HCT116 (cell line): ENCODE measurements around the gene THAP11. TPM values are rescaled to one million over a fixed set of nuclear protein-coding genes. Genes with fewer than 3 reads are reported as not detected.

Experiments used
- ATAC-seq: fragments of 200-7000 bp; cut with Tn5 transposase; 2 replicates; pipeline ENCODE4 v1.9.1; 2020; ENCODE audit warnings: mild to moderate bottlenecking, moderate library complexity
- BruUV-seq: library from RNA; stranded (reverse); fragments of 400-500 nt; replicated peaks from 2 replicates; lab custom pipeline; 2021; lab: Mats Ljungman, UMichigan
- CTCF ChIA-PET: fragments of 300-600 bp; sonication (Branson Sonifier 250); formaldehyde crosslinking; loops from one replicate; lab custom pipeline; 2021; ENCODE audit warnings: antibody characterized with exemption; lab: Charles Lee
- POLR2A ChIA-PET: fragments of 300-600, 350-600 bp; sonication (Branson Sonifier 250); formaldehyde crosslinking; loops from one replicate; lab custom pipeline; 2021; ENCODE audit warnings: antibody characterized with exemption; lab: Charles Lee
- RAD21 ChIA-PET, 2 experiments: fragments of 300-600 bp; sonication (Branson Sonifier 250); formaldehyde crosslinking; loops; one replicate each; lab custom pipeline; 2023; ENCODE audit warnings: low total read pairs in 2 of 2; ENCODE audit not compliant: uncharacterized antibody in 2 of 2, unreplicated experiment in 2 of 2, low non-redundant PET in 1 of 2; lab: Charles Lee
- DNase-seq: peaks from one replicate; pipeline ENCODE4 v3.0.0-alpha.2; 2010; ENCODE audit warnings: low read depth, low spot score
- H2AFZ ChIP-seq: fragments of 200-600 bp; shearing (Covaris generic), sonication (generic); 2 replicates; pipeline ENCODE4 v1.6.1; 2017; ENCODE audit warnings: low read depth, mixed run types, mixed read lengths, antibody characterized with exemption, low read length; ENCODE audit not compliant: poor library complexity, severe bottlenecking
- H3K27ac ChIP-seq: 2 replicates; pipeline ENCODE4 v1.5.1; 2012; ENCODE audit warnings: low read depth, low read length
- H3K27me3 ChIP-seq: fragments of 200-600 bp; sonication (generic); 2 replicates; pipeline ENCODE4 v1.6.1; 2016; ENCODE audit warnings: mixed run types, low read length, mixed read lengths; ENCODE audit not compliant: insufficient read depth
- H3K36me3 ChIP-seq, 2 experiments: fragments of 200-500 bp in 1 of 2; fragments of 200-600 bp in 1 of 2; sonication (Bioruptor generic) in 1 of 2; sonication (generic) in 1 of 2; 2 replicates each; pipeline versions ENCODE4 v1.5.1 to v1.6.1; 2014 to 2016; ENCODE audit warnings: low read length in 2 of 2, inconsistent platforms in 1 of 2, mixed read lengths in 1 of 2, mixed run types in 1 of 2; ENCODE audit not compliant: insufficient read depth in 2 of 2, control insufficient read depth in 1 of 2
- H3K4me1 ChIP-seq, 2 experiments: fragments of 200-600 bp in 1 of 2; sonication (generic) in 1 of 2; 2 replicates each; pipeline versions ENCODE4 v1.5.1 to v1.6.1; 2012 to 2017; ENCODE audit warnings: low read length in 2 of 2, inconsistent platforms in 1 of 2, mild to moderate bottlenecking in 1 of 2, mixed read lengths in 1 of 2, mixed run types in 1 of 2, moderate library complexity in 1 of 2; ENCODE audit not compliant: insufficient read depth in 2 of 2, control insufficient read depth in 1 of 2
- H3K4me2 ChIP-seq: fragments of 200-600 bp; sonication (generic); 2 replicates; pipeline ENCODE4 v1.6.1; 2017; ENCODE audit warnings: mixed run types, low read length, mixed read lengths
- H3K4me3 ChIP-seq, 2 experiments: fragments of 200-600 bp in 1 of 2; sonication (generic) in 1 of 2; replicated peaks in 1 of 2; 2 replicates each; pipeline ENCODE4 v1.5.1; 2011 to 2016; ENCODE audit warnings: low read length in 2 of 2, control low read depth in 1 of 2, low read depth in 1 of 2, mild to moderate bottlenecking in 1 of 2, mixed read lengths in 1 of 2, mixed run types in 1 of 2
- H3K79me2 ChIP-seq: fragments of 200-600 bp; sonication (generic); 2 replicates; pipeline ENCODE4 v1.6.1; 2017; ENCODE audit warnings: mild to moderate bottlenecking, mixed run types, low read length, moderate library complexity, mixed read lengths; ENCODE audit not compliant: insufficient read depth
- H3K9ac ChIP-seq: fragments of 200-600 bp; sonication (generic); 2 replicates; pipeline ENCODE4 v1.6.1; 2016; ENCODE audit warnings: low read length, mixed read lengths
- H3K9me2 ChIP-seq: fragments of 200-600 bp; sonication (generic), shearing (Covaris generic); 2 replicates; pipeline ENCODE4 v1.6.1; 2017; ENCODE audit warnings: mixed run types, mild to moderate bottlenecking, moderate library complexity; ENCODE audit not compliant: insufficient read depth
- H3K9me3 ChIP-seq, 2 experiments: fragments of 200-500 bp in 1 of 2; fragments of 200-600 bp in 1 of 2; sonication (Bioruptor generic) in 1 of 2; sonication (generic) in 1 of 2; 2 replicates each; pipeline ENCODE4 v1.6.1; 2014 to 2017; ENCODE audit warnings: low read length in 2 of 2, mixed read lengths in 2 of 2, inconsistent platforms in 1 of 2, low read depth in 1 of 2, mild to moderate bottlenecking in 1 of 2, mixed run types in 1 of 2, moderate library complexity in 1 of 2; ENCODE audit not compliant: control insufficient read depth in 1 of 2, insufficient read depth in 1 of 2
- H4K20me1 ChIP-seq: fragments of 200-600 bp; sonication (generic), shearing (Covaris generic); 2 replicates; pipeline ENCODE4 v1.6.1; 2017; ENCODE audit warnings: mixed run types, mild to moderate bottlenecking, moderate library complexity; ENCODE audit not compliant: insufficient read depth
- CEBPB ChIP-seq: IDR thresholded peaks from 2 replicates; pipeline ENCODE4 v1.6.1; 2012; ENCODE audit warnings: low read depth
- EGR1 ChIP-seq: IDR thresholded peaks from 2 replicates; pipeline ENCODE4 v1.6.1; 2012; ENCODE audit warnings: low read depth
- EZH2phosphoT487 ChIP-seq: fragments of 200-600 bp; IDR thresholded peaks from 2 replicates; pipeline ENCODE4 v1.6.1; 2018; ENCODE audit warnings: antibody characterized with exemption, borderline replicate concordance
- POLR2A ChIP-seq: IDR thresholded peaks from 2 replicates; pipeline ENCODE4 v1.7.0; 2011; ENCODE audit warnings: borderline replicate concordance; ENCODE audit not compliant: insufficient read depth, insufficient read length; ENCODE audit errors: extremely low read depth
- RAD21 ChIP-seq: IDR thresholded peaks from 2 replicates; pipeline ENCODE4 v1.6.1; 2012; ENCODE audit warnings: low read depth, mild to moderate bottlenecking
- SP1 ChIP-seq: IDR thresholded peaks from 2 replicates; pipeline ENCODE4 v1.6.1; 2012; ENCODE audit warnings: low read depth
- ZFX ChIP-seq: fragments of 450-650 bp; IDR thresholded peaks from 2 replicates; pipeline ENCODE4 v1.6.1; 2017
- ZNF274 ChIP-seq: fragments of 200-500 bp; sonication (Bioruptor generic); IDR thresholded peaks from 2 replicates; pipeline ENCODE4 v1.6.1; 2014; ENCODE audit warnings: mild to moderate bottlenecking, low read depth, low read length, inconsistent platforms
- intact Hi-C: fragments of 100-400 bp; cut with micrococcal nuclease; formaldehyde crosslinking; loops from 2 replicates; pipeline ENCODE4 v1.10.0; 2022
- total RNA-seq: library from RNA; stranded (reverse); gene quantifications from one replicate; pipeline ENCODE4 v1.2.1, GENCODE V29; 2021; ENCODE audit not compliant: unreplicated experiment
- TF ChIP-seq, protein P1 (sequence below): IDR thresholded peaks from 2 replicates; pipeline ENCODE4 v1.6.1; 2012; ENCODE audit warnings: low read depth
- TF ChIP-seq, protein P2 (sequence below): IDR thresholded peaks from 2 replicates; pipeline ENCODE4 v1.6.1; 2012

The THAP11 gene
- total RNA-seq, 1 experiment from 2014 or later = 25.4 TPM

DNA sequence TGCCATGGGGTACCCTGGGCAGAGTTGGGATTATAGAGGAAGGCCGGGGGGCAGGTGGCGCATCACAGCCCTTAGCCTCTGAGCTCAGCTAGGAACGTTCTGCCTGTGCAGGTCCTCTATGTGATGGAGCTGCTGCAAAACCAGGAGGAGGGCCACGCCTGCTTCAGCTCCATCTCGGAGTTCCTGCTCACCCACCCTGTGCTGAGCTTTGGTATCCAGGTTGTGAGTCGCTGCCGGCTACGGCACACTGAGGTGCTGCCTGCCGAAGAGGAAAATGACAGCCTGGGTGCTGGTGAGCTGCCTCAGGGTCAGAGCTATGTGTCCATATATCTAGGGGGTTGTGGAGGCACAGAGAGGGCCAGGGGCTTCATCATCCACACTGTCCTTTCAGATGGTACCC is 36.7 kb downstream of the THAP11 start:
- Histone ChIP-seq H3K9me2 (no peaks in the 10 kb centered on the region), H3K79me2 (peaks cover 29% of the 10 kb centered on the region), H3K27ac (no peak overlapping the region), H3K4me2 (no peak overlapping the region)
- no peak for TF ChIP-seq RAD21
- TF ChIP-seq EZH2phosphoT487 = no peak
- no peak for TF ChIP-seq ZFX
- TF ChIP-seq POLR2A = no peak
- TF ChIP-seq, protein P1, sequence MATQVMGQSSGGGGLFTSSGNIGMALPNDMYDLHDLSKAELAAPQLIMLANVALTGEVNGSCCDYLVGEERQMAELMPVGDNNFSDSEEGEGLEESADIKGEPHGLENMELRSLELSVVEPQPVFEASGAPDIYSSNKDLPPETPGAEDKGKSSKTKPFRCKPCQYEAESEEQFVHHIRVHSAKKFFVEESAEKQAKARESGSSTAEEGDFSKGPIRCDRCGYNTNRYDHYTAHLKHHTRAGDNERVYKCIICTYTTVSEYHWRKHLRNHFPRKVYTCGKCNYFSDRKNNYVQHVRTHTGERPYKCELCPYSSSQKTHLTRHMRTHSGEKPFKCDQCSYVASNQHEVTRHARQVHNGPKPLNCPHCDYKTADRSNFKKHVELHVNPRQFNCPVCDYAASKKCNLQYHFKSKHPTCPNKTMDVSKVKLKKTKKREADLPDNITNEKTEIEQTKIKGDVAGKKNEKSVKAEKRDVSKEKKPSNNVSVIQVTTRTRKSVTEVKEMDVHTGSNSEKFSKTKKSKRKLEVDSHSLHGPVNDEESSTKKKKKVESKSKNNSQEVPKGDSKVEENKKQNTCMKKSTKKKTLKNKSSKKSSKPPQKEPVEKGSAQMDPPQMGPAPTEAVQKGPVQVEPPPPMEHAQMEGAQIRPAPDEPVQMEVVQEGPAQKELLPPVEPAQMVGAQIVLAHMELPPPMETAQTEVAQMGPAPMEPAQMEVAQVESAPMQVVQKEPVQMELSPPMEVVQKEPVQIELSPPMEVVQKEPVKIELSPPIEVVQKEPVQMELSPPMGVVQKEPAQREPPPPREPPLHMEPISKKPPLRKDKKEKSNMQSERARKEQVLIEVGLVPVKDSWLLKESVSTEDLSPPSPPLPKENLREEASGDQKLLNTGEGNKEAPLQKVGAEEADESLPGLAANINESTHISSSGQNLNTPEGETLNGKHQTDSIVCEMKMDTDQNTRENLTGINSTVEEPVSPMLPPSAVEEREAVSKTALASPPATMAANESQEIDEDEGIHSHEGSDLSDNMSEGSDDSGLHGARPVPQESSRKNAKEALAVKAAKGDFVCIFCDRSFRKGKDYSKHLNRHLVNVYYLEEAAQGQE = no peak
- no peak for TF ChIP-seq ZNF274
- TF ChIP-seq, protein P2, sequence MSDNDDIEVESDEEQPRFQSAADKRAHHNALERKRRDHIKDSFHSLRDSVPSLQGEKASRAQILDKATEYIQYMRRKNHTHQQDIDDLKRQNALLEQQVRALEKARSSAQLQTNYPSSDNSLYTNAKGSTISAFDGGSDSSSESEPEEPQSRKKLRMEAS = no peak
- no peak for TF ChIP-seq EGR1
- no peak for TF ChIP-seq CEBPB
- no peak for TF ChIP-seq SP1
- TF ChIP-seq, all 23 proteins: peak for 0
- Histone ChIP-seq H3K27me3 (no peaks in the 10 kb centered on the region), H3K36me3 (peaks cover 46 to 68% of the 10 kb centered on the region in 2 experiments; a peak in 3 of 4 replicates), H3K9me3 (no peaks in the 10 kb centered on the region), H2AFZ (no peak overlapping the region), H3K9ac (no peak overlapping the region), H3K4me3 (no peak overlapping the region), H3K4me1 (peaks cover 7 to 9% of the 10 kb centered on the region in 2 experiments), H4K20me1 (peaks cover 1% of the 10 kb centered on the region; the same call in 1 of the 2 replicates)
- CTCF ChIA-PET = no interaction called here
- RAD21 ChIA-PET = no interaction called here
- no peak for ATAC-seq
- no TSS peak for BruUV-seq
- no peak for DNase-seq
- POLR2A ChIA-PET = no interaction called here
- intact Hi-C loops = no loop called here
